RWPE2 (cell line): ENCODE results near the gene CBLC.
A peak's percentile ranks its signal among the peaks of the same experiment; 100 is the strongest.

Experiments
- ATAC-seq: fragments of 200-7000 bp; cut with Tn5 transposase; 3 replicates; pipeline ENCODE4 v1.9.1; 2021; ENCODE audit warnings: low read depth
- DNase-seq: peaks from one replicate; pipeline ENCODE4 v3.0.0-alpha.2; 2020; ENCODE audit warnings: low spot score
- H3K27ac ChIP-seq: fragments of 450-650 bp; 2 replicates; pipeline ENCODE4 v1.5.1; 2017; ENCODE audit warnings: mild to moderate bottlenecking; ENCODE audit not compliant: poor library complexity, severe bottlenecking
- H3K27me3 ChIP-seq: fragments of 250-450 bp; sonication (Bioruptor Pico); 2 replicates; pipeline ENCODE4 v1.5.1; 2021; ENCODE audit warnings: mild to moderate bottlenecking, moderate library complexity; ENCODE audit not compliant: insufficient read depth, poor library complexity, severe bottlenecking
- H3K36me3 ChIP-seq: fragments of 250-450 bp; sonication (Bioruptor Pico); 2 replicates; pipeline ENCODE4 v1.5.1; 2020; ENCODE audit warnings: low read depth, mild to moderate bottlenecking, moderate library complexity
- H3K4me1 ChIP-seq: fragments of 250-450 bp; sonication (Bioruptor Pico); 2 replicates; pipeline ENCODE4 v1.5.1; 2021; ENCODE audit warnings: mild to moderate bottlenecking, moderate library complexity; ENCODE audit not compliant: insufficient read depth, poor library complexity, severe bottlenecking
- H3K4me3 ChIP-seq: fragments of 250-450 bp; sonication (Bioruptor Pico); 2 replicates; pipeline ENCODE4 v1.5.1; 2021; ENCODE audit warnings: mild to moderate bottlenecking, moderate library complexity; ENCODE audit not compliant: severe bottlenecking
- H3K9me3 ChIP-seq: fragments of 250-450 bp; sonication (Bioruptor Pico); 2 replicates; pipeline ENCODE4 v1.5.1; 2021; ENCODE audit warnings: mild to moderate bottlenecking, moderate library complexity; ENCODE audit not compliant: severe bottlenecking
- TF ChIP-seq, protein P1 (sequence below): fragments of 450-650 bp; IDR thresholded peaks from one replicate; pipeline ENCODE4 v1.5.1; 2017; ENCODE audit warnings: mild to moderate bottlenecking, moderate library complexity; ENCODE audit not compliant: poor library complexity, severe bottlenecking

CBLC gene

DNA sequence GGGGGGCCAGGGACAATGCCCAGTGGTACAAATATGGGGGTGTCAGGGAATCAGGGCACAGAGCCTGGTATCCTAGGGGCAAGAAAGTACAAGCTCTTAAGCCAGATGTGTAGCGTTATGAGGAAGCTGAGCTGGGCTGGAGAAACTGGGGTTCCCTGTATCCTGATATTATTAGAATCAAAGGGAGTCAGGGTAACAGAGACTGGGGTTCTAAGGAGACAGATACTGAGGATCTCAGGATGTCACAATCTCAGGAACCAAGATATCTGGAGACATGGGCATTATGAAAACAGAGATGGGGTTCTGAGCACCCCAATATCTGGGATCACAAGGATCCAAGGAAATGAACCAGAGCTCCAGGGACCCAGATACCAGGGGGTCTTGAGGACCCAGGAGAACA is 28.4 kb upstream of the CBLC start:
- Histone ChIP-seq H3K4me1 (peaks cover 15% of the 10 kb centered on the region), H3K27ac (peak overlapping the region; percentile 96), H3K4me3 (peak overlapping the region; percentile 97), H3K36me3 (peaks cover 32% of the 10 kb centered on the region), H3K9me3 (no peaks in the 10 kb centered on the region), H3K27me3 (no peaks in the 10 kb centered on the region)
- no peak for DNase-seq
- TF ChIP-seq, protein P1, sequence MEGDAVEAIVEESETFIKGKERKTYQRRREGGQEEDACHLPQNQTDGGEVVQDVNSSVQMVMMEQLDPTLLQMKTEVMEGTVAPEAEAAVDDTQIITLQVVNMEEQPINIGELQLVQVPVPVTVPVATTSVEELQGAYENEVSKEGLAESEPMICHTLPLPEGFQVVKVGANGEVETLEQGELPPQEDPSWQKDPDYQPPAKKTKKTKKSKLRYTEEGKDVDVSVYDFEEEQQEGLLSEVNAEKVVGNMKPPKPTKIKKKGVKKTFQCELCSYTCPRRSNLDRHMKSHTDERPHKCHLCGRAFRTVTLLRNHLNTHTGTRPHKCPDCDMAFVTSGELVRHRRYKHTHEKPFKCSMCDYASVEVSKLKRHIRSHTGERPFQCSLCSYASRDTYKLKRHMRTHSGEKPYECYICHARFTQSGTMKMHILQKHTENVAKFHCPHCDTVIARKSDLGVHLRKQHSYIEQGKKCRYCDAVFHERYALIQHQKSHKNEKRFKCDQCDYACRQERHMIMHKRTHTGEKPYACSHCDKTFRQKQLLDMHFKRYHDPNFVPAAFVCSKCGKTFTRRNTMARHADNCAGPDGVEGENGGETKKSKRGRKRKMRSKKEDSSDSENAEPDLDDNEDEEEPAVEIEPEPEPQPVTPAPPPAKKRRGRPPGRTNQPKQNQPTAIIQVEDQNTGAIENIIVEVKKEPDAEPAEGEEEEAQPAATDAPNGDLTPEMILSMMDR = no peak
- ATAC-seq = no peak

DNA sequence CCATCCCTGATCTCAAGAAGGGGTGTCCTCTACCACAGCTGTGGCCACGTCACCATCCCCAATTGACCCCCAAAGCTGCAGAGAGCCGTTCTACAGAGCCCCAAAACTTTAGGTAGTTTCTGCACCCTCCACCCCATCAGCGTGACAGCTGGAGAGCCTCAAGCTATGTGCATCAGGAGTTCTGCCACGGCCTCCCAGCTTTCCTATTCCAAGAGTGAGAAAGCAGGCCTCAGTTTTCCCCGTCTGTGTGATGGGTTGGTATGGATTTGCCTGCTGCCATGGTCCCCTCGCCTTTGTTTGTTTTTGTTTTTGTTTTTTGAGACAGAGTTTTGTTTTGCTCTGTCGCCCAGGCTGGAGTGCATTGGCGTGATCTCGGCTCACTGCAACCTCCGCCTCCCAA is 27.7 kb upstream of the CBLC start:
- Histone ChIP-seq H3K4me3 (peak overlapping the region; percentile 97), H3K4me1 (peaks cover 20% of the 10 kb centered on the region), H3K27ac (peak overlapping the region; percentile 96)

DNA sequence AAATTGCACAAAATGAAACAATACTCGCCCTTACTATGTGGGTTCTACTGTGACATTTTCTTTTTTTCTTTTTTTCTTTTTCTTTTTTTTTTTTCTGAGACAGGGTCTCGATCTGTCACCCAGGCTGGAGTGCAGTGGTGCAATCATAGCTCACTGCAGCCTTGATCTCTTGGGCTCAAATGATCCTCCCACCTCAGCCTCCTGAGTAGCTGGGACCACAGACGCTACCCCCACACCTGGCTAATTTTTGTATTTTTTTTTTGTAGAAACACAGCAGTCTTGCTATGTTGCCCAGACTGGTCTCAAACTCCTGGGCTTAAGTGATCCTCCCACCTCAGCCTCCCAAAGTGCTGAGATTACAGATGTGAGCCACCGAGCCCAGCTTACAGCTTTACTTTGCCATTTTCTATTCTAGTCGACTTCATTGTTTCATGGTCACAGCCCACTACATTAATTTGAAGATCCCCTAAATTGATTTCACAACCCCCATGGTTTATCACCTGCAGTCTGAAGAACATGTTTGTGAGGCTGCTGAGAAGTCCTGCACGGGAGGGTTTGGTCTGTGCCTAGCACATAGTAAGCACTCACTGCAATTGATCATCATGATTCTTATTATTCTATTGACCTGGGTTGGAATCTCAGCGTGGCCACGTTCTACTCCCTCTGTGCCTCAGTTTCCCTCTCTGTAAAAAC is 25.4 kb upstream of the CBLC start:
- Histone ChIP-seq H3K27me3 (no peaks in the 10 kb centered on the region), H3K27ac (peak overlapping the region; percentile 96), H3K4me1 (peaks cover 18% of the 10 kb centered on the region), H3K36me3 (peaks cover 50% of the 10 kb centered on the region), H3K4me3 (no peak overlapping the region), H3K9me3 (no peaks in the 10 kb centered on the region)
- DNase-seq (no peak), ATAC-seq (no peak)
- TF ChIP-seq, protein P1 = no peak

More for the DNA sequence above, 27.7 kb upstream of the CBLC start:
- no peaks in the 10 kb centered on the region for H3K27me3 ChIP-seq
- H3K9me3 ChIP-seq = no peaks in the 10 kb centered on the region
- no peak for DNase-seq
- TF ChIP-seq, protein P1 = no peak
- peaks cover 37% of the 10 kb centered on the region for H3K36me3 ChIP-seq
- ATAC-seq = no peak

DNA sequence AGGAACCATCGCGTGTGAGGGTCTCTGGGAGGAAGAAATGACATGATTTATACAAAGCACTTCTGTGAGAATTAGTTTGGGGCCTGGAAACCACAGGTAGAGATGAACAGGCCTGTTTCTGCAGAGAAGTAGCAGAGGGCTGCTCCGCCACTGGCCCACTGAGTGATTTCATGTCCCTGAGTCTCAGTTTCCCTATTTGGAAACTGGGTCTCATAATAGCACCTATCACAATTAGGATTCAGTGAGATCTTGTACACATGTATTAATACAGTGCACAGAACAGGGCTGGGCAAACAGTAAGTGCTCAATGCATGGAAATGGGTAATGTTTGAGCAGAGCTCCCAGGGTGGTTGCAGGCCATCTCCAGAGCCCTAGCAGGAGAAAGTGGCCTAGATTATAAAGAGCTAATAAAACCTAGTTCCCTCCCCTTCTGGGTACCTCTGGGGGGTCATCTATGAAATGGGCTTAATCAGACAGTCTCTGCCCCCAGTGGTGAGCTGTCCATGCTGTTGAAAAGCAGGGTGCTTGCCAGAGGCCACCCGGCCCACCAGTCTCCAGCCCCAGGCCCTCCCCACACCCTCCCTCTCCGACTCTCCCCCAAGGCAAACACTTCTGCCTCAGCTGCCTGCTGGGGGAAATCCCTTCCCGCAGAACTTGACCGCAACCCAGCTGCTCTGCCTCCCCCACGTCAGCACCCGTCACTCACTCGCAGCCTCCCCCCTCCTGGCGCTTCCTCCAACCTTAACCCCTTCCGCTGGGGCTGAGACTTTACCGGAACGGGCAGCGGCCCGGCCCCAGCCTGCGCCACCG is 24.7 kb upstream of the CBLC start:
- TF ChIP-seq, protein P1 = peak; percentile 21
- ATAC-seq = peak; percentile 76
- Histone ChIP-seq H3K4me3 (peak overlapping the region; percentile 24), H3K4me1 (peaks cover 16% of the 10 kb centered on the region), H3K36me3 (peaks cover 55% of the 10 kb centered on the region), H3K9me3 (no peaks in the 10 kb centered on the region), H3K27ac (peak overlapping the region; percentile 96), H3K27me3 (no peaks in the 10 kb centered on the region)
- DNase-seq = peak; percentile 97

DNA sequence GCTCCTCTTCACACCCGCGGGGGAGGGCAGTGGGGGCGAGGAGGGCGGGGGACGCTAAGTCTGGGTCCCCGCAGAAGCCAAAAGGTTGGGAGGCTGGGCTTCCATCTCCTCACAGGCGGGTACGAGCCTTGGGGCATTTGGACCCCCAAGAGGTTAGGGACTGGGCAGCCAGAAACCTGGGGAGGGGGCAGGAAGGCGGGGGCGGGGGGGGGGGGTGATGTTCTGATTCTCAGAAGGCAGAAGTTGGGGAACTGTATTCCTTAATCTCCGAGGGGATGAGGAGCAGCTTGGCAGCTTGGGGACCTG is 24.1 kb upstream of the CBLC start:
- Histone ChIP-seq H3K4me3 (peak overlapping the region; percentile 24), H3K36me3 (peaks cover 61% of the 10 kb centered on the region), H3K4me1 (peaks cover 15% of the 10 kb centered on the region), H3K27me3 (no peaks in the 10 kb centered on the region), H3K9me3 (no peaks in the 10 kb centered on the region), H3K27ac (peak overlapping the region; percentile 96)
- TF ChIP-seq, protein P1 = no peak
- DNase-seq (no peak), ATAC-seq (no peak)
